ENCODE results near the gene C1QTNF9. TPM values are rescaled to one million over a fixed set of nuclear protein-coding genes. Genes with fewer than 3 reads are reported as not detected.

C1QTNF9 gene
- total RNA-seq, 1 donor from 2014 or later = not detected

- TF ChIP-seq CTCF (IDR thresholded peaks at IDR 0.05) = no peak
- Mint-ChIP-seq H3K4me3 (ENCODE audit: unreplicated experiment) (no peak overlapping the region), H3K9me3 (ENCODE audit: low read depth) (no peaks in the 10 kb centered on the region)
These were observed 41.6 kb upstream of the C1QTNF9 start for GRCh38 chr13:24267801-24268200.

GRCh38 chr13:24269821-24270220 lies 39.6 kb upstream of the C1QTNF9 start:
- no peak overlapping the region for H3K27ac Mint-ChIP-seq (ENCODE audit: unreplicated experiment)
- no peaks in the 10 kb centered on the region for H3K9me3 Mint-ChIP-seq (ENCODE audit: low read depth)
- no peak for TF ChIP-seq CTCF (IDR thresholded peaks at IDR 0.05)
- no peaks in the 10 kb centered on the region for H3K27me3 Mint-ChIP-seq (ENCODE audit: low read depth)
- no peak overlapping the region for H3K4me3 Mint-ChIP-seq (ENCODE audit: unreplicated experiment)
- no peak for DNase-seq (ENCODE audit: low spot score)
- H3K4me1 Mint-ChIP-seq (ENCODE audit: low read depth) = peaks cover 32% of the 10 kb centered on the region
- no peaks in the 10 kb centered on the region for H3K36me3 Mint-ChIP-seq (ENCODE audit: low read depth)

More at GRCh38 chr13:24267801-24268200, 41.6 kb upstream of the C1QTNF9 start:
- H3K27me3 Mint-ChIP-seq (ENCODE audit: low read depth) = no peaks in the 10 kb centered on the region
- H3K4me1 Mint-ChIP-seq (ENCODE audit: low read depth) = peaks cover 46% of the 10 kb centered on the region
- no peaks in the 10 kb centered on the region for H3K36me3 Mint-ChIP-seq (ENCODE audit: low read depth)
- DNase-seq (ENCODE audit: low spot score) = no peak
- no peak overlapping the region for H3K27ac Mint-ChIP-seq (ENCODE audit: unreplicated experiment)

- DNase-seq (ENCODE audit: low spot score) = no peak
- Mint-ChIP-seq H3K27me3 (ENCODE audit: low read depth) (no peaks in the 10 kb centered on the region), H3K9me3 (ENCODE audit: low read depth) (no peaks in the 10 kb centered on the region), H3K4me1 (ENCODE audit: low read depth) (peaks cover 32% of the 10 kb centered on the region), H3K36me3 (ENCODE audit: low read depth) (no peaks in the 10 kb centered on the region), H3K4me3 (ENCODE audit: unreplicated experiment) (peak overlapping the region; percentile 66), H3K27ac (ENCODE audit: unreplicated experiment) (peak overlapping the region; percentile 87)
- peak; percentile 34 for TF ChIP-seq CTCF (IDR thresholded peaks at IDR 0.05)
These were observed 38.7 kb upstream of the C1QTNF9 start for GRCh38 chr13:24270639-24271141.

GRCh38 chr13:24271231-24271600 lies 38.2 kb upstream of the C1QTNF9 start:
- TF ChIP-seq CTCF (IDR thresholded peaks at IDR 0.05) = no peak
- Mint-ChIP-seq H3K4me3 (ENCODE audit: unreplicated experiment) (peak overlapping the region; percentile 66), H3K27ac (ENCODE audit: unreplicated experiment) (peak overlapping the region; percentile 87), H3K27me3 (ENCODE audit: low read depth) (no peaks in the 10 kb centered on the region), H3K36me3 (ENCODE audit: low read depth) (no peaks in the 10 kb centered on the region), H3K4me1 (ENCODE audit: low read depth) (peaks cover 32% of the 10 kb centered on the region), H3K9me3 (ENCODE audit: low read depth) (no peaks in the 10 kb centered on the region)
- no peak for DNase-seq (ENCODE audit: low spot score)

GRCh38 chr13:24271601-24272451 lies 37.6 kb upstream of the C1QTNF9 start:
- Mint-ChIP-seq H3K4me1 (ENCODE audit: low read depth) (peaks cover 32% of the 10 kb centered on the region), H3K27ac (ENCODE audit: unreplicated experiment) (peak overlapping the region; percentile 87), H3K27me3 (ENCODE audit: low read depth) (no peaks in the 10 kb centered on the region), H3K9me3 (ENCODE audit: low read depth) (no peaks in the 10 kb centered on the region), H3K4me3 (ENCODE audit: unreplicated experiment) (peak overlapping the region; percentile 66), H3K36me3 (ENCODE audit: low read depth) (no peaks in the 10 kb centered on the region)
- no peak for DNase-seq (ENCODE audit: low spot score)
- no peak for TF ChIP-seq CTCF (IDR thresholded peaks at IDR 0.05)

Data from chondrocyte (in vitro differentiated cells).